Measurements from ENCODE around the gene NELFB. TPM values are rescaled to one million over a fixed set of nuclear protein-coding genes. Genes with fewer than 3 reads are reported as not detected.
"Not testable (repeated sequence)": the region's sequence is repeated elsewhere in the genome, so short reads cannot be mapped to it uniquely, and the experiment has no call there.

NELFB gene
- total RNA-seq, 1 experiment from 2014 or later, result 47.3 TPM

GRCh38 chr9:137242269-137243203, 12.6 kb upstream of the NELFB start:
- in situ Hi-C loops (cut with HindIII; ENCODE audit: low pct_unique_long_range_greater_than_20kb, low sequenced_read_pairs), result no loop called here
- DNase-seq (ENCODE audit: low read depth, low spot score), result no peak

DNA sequence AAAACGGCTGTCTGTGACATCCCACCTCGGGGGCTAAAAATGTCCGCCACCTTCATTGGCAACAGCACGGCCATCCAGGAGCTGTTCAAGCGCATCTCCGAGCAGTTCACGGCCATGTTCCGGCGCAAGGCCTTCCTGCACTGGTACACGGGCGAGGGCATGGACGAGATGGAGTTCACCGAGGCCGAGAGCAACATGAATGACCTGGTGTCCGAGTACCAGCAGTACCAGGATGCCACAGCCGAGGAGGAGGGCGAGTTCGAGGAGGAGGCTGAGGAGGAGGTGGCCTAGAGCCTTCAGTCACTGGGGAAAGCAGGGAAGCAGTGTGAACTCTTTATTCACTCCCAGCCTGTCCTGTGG, 11.9 kb upstream of the NELFB start:
- DNase-seq (ENCODE audit: low read depth, low spot score); in situ Hi-C loops (cut with HindIII; ENCODE audit: low pct_unique_long_range_greater_than_20kb, low sequenced_read_pairs): not testable (repeated sequence)

- in situ Hi-C loops (cut with HindIII; ENCODE audit: low pct_unique_long_range_greater_than_20kb, low sequenced_read_pairs), result no loop called here
- no peak for DNase-seq (ENCODE audit: low read depth, low spot score)
Observed at GRCh38 chr9:137243626-137244485, 11.3 kb upstream of the NELFB start.

DNA sequence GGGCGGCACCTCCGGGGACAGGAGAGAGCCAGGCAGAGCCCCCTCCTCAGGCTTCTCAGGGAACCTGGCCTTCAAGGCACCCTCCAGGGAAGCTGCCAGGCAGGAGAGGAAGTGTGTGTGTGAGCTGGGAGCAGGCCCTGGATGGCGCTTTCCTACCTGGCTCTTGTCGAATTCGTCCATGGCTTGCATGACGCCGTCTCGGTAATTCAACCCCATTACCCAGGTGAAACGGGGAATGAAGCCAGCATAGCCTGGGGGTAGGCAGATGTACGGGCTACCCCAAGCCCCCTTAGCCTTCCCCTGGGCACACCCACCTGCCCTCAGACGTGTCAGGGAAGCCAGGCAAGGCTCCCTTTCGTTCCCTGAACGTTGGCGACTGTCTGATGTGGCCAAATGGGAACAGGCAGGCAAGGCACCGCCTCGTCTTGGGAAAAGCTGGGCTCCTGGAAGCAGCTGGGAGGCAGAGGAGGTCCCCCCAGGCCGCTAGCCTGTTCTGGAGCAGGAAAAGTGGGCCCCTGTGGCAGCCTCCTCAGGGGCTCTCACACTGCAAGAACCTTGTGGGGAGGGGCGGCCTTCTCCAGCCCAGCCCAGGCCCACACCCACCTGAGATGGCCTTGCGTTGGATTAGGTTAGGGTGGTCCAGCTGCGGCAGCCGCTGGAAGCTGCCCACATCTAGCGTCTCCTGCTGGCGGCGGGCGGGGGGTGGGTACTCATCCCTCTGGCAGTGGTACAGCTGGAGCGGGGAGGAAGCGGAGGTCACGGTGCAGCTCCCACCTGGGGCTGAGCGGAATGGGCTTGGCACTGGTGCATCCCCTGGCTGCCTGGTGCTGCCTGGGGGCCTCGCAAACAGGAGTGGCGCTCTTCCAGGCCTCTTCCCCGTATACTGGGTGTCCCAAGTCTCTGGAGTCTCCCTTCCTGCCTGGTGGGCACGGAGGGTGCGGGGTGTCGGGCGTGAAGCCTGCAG, 10.4 kb upstream of the NELFB start:
- no peak for DNase-seq (ENCODE audit: low read depth, low spot score)

GRCh38 chr9:137245450-137246421, 9.4 kb upstream of the NELFB start:
- in situ Hi-C loops (cut with HindIII; ENCODE audit: low pct_unique_long_range_greater_than_20kb, low sequenced_read_pairs), result no loop called here
- DNase-seq (ENCODE audit: low read depth, low spot score), result no peak

More for the DNA sequence above, 10.4 kb upstream of the NELFB start:
- in situ Hi-C loops (cut with HindIII; ENCODE audit: low pct_unique_long_range_greater_than_20kb, low sequenced_read_pairs), result no loop called here

- in situ Hi-C loops (cut with HindIII; ENCODE audit: low pct_unique_long_range_greater_than_20kb, low sequenced_read_pairs), result no loop called here
- DNase-seq (ENCODE audit: low read depth, low spot score), result no peak
Observed at GRCh38 chr9:137247135-137247915, 7.8 kb upstream of the NELFB start.

- in situ Hi-C loops (cut with HindIII; ENCODE audit: low pct_unique_long_range_greater_than_20kb, low sequenced_read_pairs), result no loop called here
- DNase-seq (ENCODE audit: low read depth, low spot score), result no peak
Observed at GRCh38 chr9:137247916-137248175, 7.3 kb upstream of the NELFB start.

DNA sequence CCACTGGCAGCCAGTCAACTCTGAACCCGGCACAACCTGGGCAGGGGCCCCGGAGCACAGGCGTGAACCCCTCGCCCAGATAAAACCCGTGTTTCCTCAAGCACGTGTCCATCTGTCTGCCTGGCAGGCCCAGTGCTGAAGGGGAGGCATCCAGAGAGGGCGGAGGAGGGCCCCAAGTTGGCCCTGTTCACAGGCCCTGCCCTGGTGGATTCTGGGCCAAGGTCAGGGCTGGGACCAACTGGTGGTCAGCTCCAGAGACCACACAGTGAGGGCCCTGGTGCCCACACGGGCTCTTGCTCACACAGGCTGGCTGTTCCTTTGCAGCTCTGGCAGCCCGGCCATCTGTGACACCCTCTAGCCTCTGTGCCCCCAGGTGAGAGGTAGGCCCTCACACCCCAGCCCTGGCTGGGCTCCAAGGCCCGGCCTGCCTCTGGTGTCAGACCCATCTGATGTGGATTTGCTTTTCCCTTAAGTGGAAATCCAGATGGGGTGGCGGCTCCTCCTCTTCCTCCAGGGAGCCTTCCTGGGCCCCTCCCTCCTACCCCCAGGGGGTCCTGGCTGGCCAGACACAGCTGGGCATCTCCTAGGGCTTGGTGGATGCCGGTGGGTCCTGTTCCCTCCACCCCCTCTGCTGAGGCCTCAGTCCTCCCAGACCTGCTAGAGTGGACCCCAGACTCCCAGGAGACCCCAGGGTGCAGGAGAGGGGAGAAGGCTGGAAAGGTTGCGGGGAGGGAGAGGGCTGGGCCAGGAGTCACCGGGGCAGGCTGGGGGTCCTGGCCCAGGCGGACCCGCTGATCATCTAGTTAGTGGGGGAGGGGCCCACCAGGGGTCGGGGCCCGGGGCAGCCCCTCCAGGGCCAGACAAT, 4.6 kb upstream of the NELFB start:
- no peak for DNase-seq (ENCODE audit: low read depth, low spot score)
- in situ Hi-C loops (cut with HindIII; ENCODE audit: low pct_unique_long_range_greater_than_20kb, low sequenced_read_pairs), result no loop called here

- DNase-seq (ENCODE audit: low read depth, low spot score), result no peak
- in situ Hi-C loops (cut with HindIII; ENCODE audit: low pct_unique_long_range_greater_than_20kb, low sequenced_read_pairs), result no loop called here
Observed at GRCh38 chr9:137251194-137251461, 4.0 kb upstream of the NELFB start, which contains the start of gene STPG3. TSS of gene STPG3 (plus strand) at chr9:137251286. CDS start at chr9:137251287, 1 bp downstream.

DNA sequence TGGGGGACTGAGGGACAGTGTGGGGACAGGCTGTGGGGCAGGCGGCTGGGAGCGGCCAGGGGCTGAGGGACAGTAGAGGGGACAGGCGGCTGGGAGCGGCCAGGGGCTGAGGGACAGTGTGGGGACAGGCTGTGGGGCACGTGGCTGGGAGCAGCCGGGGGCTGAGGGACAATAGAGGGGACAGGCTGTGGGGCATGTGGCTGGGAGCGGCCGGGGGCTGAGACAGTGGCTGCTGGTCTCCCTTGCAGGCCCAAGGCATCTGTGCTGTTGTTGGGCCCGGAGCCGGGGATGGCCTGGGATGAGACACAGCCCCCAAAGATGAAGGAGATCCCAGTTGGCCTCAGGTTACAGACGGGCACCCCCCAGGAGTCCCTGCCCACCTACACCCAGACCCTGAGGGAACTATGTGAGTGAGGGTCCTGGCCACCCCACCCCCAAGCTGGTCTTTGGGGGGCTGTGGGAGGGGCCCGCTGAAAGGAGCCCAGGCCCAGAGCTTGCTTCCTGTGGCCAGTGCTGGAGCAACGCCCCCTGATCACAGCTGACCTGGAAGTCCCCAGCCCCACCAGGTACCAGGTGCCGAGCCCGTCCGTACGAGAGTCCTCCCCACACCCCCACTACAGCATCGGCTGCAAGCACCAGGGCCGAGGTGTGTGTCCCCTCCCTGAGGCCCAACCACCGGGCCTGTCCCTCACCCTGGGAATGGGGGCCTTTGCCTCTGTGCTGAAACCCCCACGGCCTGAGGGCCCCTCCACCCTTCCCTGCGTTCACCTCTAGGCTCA, 3.4 kb upstream of the NELFB start:
- in situ Hi-C loops (cut with HindIII; ENCODE audit: low pct_unique_long_range_greater_than_20kb, low sequenced_read_pairs), result no loop called here
- DNase-seq (ENCODE audit: low read depth, low spot score), result no peak

GRCh38 chr9:137252555-137253506, 2.3 kb upstream of the NELFB start:
- DNase-seq (ENCODE audit: low read depth, low spot score), result no peak
- in situ Hi-C loops (cut with HindIII; ENCODE audit: low pct_unique_long_range_greater_than_20kb, low sequenced_read_pairs), result no loop called here

DNA sequence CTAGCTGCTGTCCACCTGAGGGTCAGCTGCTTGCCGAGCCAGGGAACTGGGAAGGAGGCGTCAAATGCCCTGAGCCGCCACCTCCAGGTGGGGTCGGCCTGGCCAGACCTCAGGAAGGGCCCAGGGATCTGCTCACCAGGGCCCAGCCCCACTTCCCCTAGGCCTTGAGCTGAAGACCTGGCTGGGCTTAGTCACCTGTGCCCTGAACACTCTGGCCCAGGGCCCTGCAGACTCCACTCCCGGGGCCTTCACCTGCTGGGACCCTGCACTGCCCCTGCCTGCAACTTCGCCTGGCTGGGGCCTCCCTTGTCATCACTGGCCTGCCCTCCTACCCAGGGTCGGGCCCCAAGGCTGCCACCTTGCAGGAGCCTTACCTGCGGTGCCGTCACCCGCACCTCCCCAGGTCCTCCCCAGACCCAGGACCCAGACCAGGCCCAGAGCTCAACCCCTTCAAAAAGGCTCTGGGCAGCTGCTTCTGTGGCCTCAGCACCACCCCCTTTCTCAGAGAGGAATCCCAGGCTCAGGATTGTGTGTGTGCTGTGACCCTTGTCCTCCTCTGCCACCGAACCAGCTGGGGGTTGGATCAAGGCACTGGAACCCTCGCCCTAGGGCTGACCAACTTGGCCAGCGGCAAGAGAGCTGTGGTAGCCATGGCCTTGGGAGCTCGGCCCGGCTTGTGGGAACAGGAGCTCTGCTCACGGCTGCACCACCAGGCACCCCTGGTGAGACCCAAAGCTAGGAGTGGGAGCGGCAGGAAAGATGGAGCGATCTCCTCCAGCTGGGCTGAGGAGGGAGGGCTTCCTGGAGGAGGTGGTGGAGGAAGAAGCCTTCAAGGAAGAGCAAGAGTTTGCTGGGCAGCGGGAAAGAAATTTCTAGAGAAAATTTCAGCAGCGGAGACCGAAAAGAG, 1.2 kb upstream of the NELFB start:
- in situ Hi-C loops (cut with HindIII; ENCODE audit: low pct_unique_long_range_greater_than_20kb, low sequenced_read_pairs), result no loop called here
- no peak for DNase-seq (ENCODE audit: low read depth, low spot score)

Data from SK-MEL-5 (cell line).